ENCODE measurements around the gene PRKACB.

PRKACB gene

DNA sequence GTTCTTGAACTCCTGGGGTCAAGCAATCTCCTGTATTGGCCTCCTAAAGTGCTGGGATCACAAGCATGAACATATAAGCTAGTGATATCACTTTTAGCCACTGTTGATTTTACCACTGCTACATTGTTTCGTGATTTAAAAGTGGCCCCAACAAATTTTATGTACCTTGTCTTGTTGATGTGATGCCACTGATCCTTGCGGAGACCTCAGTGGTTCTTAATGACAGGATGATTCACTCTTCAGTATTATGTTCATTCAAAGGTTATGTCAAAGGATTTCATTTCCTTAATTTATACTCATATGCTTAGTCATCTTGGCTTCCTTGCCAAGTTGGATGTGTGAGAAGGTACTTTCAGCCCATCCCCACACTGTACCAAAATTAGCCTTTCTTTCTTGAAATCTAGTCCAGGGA lies 12.1 kb downstream of the PRKACB start:
- DNase-seq (ENCODE audit: low read depth), result no peak

DNA sequence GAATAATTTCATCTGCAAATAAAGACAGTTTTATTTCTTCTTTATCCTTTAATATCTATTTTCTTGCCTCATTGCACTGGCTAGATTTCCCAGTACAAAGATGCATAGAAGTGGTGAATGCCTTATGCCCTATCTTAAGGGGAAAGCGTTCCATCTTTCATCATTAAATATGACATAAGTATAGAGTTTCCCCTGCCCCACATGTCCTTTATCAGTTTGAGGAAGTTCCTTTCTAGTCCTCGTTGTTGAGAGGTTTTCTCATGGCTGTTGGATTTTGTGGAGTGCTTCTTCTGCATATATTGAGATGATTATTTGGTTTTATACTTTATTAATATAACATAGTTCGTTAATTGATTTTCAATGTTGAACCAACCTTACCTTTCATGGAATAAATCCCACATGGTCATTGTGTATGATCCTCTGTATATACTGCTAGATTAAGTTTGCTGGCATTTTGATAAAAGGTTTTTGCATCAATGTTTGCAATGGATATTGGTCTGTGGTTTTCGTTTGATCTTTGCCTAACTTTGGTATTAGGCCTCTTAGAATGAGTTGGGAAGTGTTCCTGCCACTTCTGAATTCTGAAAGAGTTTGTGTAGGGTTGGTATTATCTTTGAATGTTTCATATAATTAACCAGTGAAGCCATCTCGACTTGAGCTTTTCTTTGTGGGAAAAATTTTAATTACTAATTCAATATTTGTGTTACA lies 15.6 kb downstream of the PRKACB start:
- no peak for DNase-seq (ENCODE audit: low read depth)

DNA sequence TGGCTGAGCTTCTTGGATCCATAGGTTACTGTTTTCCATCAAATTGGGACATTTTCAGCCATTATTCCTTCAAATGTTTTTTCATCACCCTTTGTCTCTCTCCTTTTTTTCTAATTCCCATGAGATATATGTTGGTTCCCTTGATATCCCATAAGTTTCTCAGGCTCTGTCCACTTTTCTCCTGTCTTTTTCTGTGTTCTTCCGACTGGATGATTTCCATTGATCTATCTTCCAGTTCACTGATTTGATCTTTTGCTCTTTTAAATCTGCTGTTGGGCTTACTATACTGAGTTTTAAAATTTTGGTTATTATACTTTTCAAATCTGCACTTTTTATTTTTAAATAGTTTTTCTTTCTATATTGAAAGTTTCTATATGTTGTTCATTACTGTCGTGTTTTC lies 18.2 kb downstream of the PRKACB start:
- no peak for DNase-seq (ENCODE audit: low read depth)

DNA sequence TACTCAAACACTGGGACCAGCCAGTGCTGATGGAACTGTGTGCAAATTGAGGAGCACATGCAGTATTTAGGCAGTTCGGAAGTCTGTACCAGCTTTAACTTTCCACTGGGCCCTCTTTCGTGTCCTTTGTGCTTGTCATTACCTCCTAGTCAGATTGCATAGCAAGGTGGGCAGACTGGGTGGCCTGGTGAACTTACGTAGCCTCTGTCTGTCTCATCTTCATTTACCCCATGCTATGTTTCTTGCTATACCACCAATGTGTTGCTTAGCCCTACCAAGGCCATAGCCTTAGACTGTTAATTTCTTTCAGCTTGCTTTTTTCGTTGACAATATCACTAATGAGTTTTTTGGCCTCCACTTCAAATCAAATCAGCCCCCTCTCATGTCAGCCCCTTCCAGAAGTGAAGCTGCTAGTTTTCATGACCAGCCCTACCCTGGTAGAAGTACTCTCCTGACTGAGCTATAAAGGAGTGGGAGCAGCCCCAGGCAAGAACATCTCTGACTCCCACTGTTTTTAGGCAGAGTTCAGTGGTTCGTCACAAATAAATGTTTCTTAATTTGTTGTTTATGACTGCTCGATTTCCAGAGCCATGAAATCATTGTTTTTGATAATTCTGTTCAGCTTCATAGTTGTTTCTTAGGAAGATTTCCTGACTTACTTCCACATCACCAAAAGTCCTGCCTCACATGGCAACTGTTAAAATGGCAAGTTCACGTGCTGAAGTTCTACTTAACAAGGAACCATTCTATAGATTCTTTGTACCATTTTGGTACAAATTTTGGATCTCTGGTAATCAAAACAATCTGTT lies 19.3 kb downstream of the PRKACB start:
- no peak for DNase-seq (ENCODE audit: low read depth)

DNA sequence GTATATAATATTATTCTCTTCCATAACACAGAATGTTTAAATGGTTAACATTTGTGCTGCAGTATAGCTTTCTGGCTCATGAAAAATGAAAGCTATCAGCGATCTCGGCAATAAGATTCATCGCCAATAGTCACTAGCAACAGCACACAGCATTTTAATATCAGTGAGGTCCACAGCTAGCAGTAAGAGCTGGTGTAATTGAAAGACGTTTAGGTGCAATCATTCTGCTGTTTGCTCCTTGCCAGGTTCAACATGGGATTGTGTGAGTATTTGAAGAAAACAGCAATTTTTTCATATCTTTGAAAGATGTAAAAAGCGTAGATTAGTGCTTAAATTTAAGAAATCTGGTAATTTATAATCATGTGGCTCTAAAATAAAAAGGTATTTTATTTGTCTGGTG lies 20.1 kb downstream of the PRKACB start:
- DNase-seq (ENCODE audit: low read depth), result no peak

DNA sequence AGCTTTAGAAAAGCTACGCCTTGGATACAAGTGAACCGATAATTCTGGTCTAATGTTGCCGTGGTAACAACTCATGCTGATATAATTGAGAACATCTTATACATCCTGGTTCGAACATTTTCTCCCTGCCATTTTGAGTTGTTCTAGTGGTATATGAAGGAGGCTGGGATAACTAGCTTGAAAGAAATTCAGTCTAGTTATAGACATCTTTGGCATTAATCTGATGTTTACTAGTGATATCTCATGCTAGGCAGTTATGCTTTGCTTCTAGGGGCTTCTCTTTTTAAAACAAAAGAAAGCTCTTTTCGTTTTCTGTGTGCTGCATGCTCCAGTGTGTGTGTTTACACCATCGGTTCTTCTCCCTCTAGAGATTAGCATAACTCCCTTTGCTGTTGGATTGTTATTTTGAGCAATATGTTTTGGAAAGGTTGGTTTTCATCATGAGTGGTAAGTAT lies 20.5 kb downstream of the PRKACB start:
- DNase-seq (ENCODE audit: low read depth), result no peak

DNA sequence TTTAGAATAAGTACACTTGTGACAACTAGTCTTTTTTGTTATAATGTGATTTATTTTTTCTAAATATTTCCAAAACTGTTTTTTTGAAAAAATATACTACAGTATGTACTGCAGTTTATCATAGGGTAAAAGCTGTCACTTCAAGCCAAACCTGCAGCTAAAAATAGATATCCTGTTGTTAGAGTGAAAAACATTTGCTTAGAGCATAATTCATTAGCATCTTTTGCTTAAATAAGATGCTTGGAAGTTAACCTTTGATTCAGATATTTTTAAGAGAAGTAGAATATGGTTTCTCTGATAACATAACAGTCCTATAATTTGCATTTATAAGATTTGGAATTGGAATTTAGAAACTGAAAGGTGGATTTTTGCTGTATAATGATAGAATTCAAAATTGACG lies 21.5 kb downstream of the PRKACB start:
- no peak for DNase-seq (ENCODE audit: low read depth)

DNA sequence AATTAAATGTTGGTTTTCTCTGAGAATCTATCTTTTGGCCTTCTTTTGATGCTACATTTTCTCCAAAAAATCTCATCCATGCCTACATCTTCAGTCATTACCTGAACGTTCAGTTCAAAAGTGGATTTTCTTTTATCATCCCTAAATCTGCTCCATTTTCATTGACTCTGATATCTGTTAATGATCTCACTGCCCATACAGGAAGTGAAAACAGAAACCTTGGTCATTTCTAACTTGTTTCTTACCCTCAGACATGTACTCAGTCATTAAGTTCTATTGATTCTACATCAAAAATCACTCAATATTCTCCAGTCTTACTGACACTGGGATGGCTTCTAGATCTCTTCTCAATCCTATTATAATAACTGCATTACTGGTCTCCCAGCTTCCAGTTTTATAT lies 22.7 kb downstream of the PRKACB start:
- DNase-seq (ENCODE audit: low read depth), result no peak

DNA sequence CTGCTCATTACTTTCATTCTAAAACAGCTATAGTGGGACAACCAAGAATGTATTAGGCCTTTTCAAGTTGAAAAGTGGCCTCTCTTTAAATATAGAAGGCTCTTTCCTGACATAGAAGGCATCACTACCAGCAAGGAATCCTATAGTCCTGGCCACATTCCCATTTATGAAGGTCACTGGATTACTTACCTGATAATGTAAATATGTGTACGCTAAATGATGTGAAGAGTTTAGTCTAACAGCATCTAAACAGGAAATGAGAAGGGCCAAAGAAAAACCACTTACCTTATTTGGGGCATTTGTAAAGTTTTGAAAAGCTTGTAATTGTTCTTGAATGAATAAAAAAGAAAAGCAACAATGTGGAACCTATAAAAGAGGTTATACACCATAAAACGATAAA lies 24.7 kb downstream of the PRKACB start:
- DNase-seq (ENCODE audit: low read depth), result no peak

DNA sequence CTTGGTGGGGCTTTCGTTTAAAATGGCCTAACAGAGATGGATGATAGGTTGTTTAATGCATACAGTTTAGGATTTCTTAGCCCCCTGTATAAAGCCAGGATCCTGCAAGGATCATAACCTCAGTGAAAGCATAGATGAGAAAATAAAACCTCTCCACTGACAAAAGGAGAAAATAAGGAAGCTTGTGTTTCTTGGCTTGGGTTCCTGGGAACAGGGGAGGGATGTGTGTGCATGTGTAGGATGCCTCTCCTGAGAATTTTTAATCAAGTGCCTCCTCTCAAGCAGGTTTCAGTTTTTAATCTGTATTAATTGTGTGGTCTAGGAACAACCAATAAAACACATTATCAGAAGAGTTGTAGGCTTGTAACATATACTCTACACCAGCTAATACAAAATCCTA lies 26.1 kb downstream of the PRKACB start:
- DNase-seq (ENCODE audit: low read depth), result no peak

DNA sequence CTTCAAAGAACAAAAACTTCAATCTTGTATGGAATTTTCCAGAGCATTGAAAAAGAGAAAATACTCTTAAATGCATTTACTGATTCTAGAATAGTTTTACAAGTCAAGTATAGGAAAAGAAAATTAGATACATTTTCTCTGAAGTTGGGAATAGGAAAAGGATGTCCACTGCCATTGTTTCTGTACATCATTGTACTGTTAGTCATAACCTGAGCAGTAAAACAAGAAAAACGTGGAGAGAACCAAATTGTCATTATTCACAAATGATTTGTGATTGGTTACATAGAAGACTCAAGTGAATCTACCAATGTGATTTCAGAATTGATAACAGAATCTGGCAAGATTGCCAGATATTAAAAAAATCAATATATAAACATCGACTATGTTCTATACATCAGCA lies 27.4 kb downstream of the PRKACB start:
- DNase-seq (ENCODE audit: low read depth), result no peak

DNA sequence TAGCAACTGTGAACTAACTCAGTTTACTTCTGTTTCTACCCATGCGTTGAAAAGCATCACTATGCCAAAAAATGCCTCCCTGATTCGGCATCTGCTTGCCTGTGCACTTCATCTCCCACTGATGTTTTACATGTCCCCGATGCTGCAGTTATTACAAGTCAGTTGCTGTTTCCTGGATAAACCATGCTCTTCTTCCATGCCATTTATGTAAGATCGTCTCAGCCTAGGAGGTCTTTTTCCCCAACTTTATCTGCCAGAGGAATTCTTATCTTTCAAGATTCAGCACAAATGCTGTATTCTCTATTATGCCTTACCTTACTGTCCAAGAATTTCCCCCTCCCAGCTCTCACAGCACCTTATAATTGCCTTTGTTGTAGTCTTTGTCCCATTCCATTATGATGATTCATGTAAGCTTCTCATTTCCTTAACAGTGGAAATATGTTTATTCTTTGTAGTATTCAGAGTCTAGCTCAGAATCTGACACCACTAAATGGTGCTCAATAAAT lies 30.0 kb downstream of the PRKACB start:
- DNase-seq (ENCODE audit: low read depth), result no peak

DNA sequence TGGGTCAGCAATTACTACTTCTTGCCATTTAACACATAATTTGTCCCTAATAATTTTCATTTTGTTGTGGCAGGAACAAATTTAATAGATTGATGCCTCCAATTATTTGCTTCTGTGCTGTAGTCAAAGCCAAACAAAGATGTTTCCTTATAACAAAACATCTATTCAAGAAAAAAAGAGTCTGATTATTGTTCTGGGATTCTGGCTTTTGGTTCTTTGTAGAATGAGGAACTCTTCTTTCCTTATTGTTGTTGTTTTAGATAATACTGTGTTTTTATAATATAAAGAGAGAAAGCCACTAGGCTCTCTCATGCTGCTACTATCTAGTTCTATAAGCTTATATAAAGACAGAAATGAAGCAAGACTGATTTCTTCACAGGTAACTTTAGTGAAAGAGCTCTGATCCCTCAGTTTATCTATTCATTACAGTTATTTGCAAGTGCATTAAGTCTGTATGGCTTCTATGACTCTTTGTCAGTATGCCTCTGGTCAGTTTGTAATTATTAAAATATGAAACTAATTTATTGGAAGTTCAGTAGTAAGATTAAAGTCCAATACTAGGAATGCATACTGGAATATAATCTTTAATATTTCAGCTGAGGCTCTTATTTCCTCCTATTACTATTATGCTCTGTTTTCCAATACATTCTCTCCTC lies 37.4 kb downstream of the PRKACB start:
- DNase-seq (ENCODE audit: low read depth), result no peak

DNA sequence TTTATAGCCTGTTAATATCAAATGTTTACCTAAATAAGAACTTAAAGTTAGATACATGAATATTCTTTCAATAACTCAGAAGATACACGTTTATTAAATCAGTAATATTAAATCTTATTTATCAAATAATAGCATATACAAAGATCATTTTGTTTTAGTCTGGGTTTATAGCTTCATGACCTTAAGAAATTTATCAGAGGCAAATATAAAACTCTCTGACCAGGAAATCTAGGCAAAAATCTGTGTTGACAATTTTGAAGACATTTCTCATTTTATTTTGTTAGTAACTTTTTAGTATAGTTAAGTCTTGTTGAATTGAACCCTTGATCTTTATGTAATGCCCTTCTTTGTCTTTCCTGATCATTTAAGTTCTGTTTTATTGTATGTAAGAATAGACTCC lies 46.4 kb downstream of the PRKACB start:
- no peak for DNase-seq (ENCODE audit: low read depth)

DNA sequence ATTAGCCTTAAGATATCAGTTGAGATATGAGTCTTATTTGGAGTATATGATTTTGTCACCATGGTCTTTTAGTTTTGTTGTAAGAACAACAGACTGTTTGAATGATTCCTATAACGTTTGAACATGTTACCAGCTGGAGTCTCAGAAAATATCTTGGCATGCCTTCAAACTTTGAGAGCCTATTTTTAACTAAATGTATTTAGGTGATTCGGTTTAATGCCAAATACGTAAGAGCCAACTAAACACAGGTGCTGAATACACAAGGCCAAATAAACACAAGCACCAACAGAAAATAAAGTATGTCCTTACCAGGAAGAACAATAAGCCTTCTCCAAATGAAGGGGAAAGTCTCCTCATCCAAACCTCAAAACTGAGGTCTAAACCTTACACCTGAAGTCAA lies 48.6 kb downstream of the PRKACB start:
- DNase-seq (ENCODE audit: low read depth), result no peak

DNA sequence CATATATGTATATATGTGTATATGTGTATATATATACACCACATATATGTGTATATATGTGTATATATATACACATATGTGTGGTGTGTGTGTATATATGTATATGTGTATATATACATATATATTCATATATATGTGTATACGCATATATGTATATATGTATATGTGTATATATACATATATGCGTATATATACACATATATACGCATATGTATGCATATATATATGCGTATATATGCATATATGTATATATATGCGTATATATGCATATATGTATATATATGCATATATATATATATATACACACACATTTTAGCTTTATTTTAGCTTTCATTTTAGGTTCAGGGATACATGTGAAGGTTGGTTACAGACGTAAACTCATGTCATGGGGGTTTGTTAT lies 54.8 kb downstream of the PRKACB start:
- no peak for DNase-seq (ENCODE audit: low read depth)

DNA sequence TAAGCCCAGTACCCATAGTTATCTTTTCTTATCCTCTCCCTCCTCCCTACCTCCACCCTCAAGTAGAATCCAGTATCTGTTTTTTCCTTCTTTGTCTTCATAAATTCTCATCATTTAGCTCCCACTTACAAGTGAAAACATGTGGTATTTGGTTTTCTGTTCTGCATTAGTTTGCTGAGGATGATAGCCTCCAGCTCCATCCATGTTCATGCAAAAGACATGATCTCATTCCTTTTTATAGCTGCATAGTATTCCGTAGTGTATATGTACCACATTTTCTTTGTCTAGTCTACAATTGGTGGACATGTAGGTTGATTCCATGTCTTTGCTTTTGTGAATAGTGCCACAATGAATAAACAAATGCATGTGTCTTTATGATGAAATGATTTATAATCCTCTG lies 55.2 kb downstream of the PRKACB start:
- no peak for DNase-seq (ENCODE audit: low read depth)

DNA sequence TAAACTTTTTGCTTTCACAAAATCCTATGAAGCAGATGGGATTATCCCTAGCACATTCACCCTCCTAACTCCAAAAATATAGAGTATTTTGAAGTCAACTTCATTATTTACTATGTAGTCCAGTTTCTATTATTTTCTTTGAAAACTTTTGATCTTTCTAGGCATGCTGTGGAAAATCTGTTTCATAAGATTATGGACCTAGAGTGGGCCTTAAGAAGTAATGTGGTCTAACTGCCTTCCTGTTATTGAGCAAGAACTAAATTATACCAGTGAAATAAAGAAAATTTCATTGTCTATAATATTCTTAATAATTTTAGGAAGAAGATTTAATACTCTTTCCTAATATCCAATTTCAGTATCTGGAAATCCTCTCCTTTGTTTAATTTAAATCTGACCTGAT lies 58.1 kb downstream of the PRKACB start:
- DNase-seq (ENCODE audit: low read depth), result no peak

DNA sequence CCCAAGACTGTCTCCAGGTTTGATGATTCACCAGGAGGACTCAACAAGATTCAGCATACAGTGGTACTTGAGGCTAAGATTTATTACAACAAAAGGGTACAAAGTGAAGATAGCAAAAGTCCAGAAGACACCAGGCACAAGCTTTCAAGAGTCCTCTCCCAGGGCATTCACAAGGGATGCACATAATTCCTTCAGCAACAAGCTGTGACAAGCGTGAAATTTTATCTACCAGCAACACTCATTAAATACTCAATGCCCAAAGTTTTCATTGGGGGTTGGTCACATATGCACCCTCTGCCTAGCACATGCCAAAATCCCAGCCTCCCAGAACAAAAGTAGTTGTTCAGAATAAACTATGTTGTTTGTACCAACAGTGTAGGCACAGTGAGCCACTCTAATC lies 62.3 kb downstream of the PRKACB start:
- no peak for DNase-seq (ENCODE audit: low read depth)

DNA sequence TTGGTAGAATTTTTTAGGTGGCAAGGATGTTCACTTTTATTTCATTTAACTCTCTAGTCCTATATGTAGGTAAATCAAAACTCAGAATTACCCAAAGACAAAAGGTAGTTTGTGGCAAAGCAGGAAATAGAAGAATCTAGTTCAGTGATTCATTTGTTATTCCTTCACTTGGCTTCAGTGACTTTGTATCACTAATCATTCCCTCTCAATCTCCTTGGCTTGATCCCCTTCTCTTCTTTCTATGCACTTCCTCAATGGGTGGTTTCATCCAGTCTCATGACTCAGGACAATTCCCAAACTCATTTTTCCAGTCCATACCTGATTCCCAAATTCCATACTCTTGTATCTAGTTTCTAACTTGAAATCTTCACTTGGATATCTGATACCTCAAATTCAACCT lies 64.9 kb downstream of the PRKACB start:
- DNase-seq (ENCODE audit: low read depth), result no peak

DNA sequence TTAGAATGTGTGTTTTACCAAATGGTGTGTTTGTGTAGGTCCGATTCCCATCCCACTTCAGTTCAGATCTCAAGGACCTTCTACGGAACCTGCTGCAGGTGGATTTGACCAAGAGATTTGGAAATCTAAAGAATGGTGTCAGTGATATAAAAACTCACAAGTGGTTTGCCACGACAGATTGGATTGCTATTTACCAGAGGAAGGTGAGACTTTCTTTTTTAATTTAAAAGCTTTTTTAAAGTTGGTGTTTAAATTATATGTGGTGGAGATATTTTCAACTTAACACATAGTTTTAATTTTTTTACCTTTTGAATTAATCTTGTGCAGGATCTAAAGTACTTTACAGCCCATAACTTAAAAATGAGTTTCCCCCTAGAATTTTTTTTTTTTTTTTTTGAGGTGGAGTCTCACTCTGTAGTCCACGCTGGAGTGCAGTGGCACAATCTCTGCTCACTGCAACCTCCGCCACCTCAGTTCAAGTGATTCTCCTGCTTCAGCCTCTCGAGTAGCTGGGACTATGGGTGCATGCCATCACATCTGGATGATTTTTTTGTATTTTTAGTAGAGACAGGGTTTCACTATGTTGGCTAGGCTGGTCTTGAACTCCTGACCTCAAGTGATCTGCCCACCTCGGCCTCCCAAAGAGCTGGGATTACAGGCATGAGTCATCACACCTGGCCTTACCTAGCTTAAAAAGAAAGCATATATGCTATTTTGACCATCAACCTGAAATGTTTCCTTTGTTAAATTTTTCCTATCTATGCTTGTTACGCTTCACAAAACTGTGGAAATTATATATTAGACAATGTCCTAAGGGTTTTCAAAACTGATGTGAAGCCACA lies 70.3 kb downstream of the PRKACB start:
- no peak for DNase-seq (ENCODE audit: low read depth)

DNA sequence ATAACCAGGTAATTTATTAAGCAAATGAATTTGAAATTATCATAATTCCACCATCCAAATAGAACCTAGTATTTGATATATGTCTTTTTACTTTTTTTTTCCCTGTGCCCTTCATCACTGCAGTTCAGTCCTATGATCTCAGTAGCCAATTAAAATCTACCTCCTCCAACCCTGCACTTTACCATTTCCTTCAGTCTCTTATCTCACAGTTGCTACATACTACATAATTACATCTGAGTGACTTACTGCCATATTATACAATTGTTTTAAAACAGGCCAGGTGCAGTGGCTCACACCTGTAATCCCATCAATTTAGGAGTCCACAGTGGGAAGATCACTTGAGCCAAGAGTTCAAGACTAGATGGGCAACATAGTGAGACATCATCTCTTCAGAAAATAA lies 73.2 kb downstream of the PRKACB start:
- no peak for DNase-seq (ENCODE audit: low read depth)

Measured in activated T-helper 1 cell treated with Interleukin-2 at 50 U/mL for 16 hours (primary cell).